GM21526 (cell line): ENCODE measurements around the gene PCDHB1.

Experiments
- ATAC-seq: cut with Tn5 transposase; IDR thresholded peaks from one replicate; pipeline ENCODE4 v1.9.1; 2021; ENCODE audit warnings: moderate library complexity; ENCODE audit not compliant: unreplicated experiment, low FRiP score

Gene PCDHB1, protein sequence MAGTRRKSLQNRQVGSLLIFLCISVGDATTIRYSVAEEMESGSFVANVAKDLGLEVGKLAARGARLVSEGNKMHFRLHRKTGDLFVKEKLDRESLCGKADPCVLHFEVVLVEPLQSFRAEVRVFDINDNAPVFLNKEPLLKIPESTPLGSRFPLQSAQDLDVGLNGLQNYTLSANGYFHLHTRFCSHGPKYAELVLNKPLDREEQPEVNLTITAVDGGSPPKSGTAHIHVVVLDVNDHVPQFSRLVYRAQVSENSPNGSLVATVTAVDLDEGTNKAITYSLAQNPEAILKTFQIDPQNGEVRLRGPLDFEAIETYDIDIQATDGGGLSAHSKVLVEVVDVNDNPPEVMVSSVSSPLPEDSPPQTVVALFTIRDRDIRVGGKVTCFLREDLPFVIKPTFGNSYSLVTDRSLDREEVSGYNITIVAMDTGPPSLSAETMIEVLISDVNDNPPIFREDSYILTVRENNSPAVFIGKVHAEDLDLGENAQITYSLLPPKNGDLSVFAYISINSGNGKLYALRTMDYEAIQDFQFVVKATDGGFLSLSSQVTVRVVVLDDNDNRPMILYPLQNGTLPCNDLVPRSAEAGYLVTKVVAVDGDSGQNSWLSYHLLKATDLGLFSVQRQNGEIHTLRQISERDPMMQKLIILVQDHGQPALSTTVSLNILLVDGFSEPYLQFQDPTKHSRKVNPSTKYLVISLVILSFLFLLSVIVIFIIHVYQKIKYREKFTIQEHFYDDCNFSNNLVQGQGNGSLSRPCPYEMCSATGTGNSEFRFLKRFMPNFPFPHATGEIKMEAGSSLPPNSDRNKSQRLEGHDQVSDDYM

DNA sequence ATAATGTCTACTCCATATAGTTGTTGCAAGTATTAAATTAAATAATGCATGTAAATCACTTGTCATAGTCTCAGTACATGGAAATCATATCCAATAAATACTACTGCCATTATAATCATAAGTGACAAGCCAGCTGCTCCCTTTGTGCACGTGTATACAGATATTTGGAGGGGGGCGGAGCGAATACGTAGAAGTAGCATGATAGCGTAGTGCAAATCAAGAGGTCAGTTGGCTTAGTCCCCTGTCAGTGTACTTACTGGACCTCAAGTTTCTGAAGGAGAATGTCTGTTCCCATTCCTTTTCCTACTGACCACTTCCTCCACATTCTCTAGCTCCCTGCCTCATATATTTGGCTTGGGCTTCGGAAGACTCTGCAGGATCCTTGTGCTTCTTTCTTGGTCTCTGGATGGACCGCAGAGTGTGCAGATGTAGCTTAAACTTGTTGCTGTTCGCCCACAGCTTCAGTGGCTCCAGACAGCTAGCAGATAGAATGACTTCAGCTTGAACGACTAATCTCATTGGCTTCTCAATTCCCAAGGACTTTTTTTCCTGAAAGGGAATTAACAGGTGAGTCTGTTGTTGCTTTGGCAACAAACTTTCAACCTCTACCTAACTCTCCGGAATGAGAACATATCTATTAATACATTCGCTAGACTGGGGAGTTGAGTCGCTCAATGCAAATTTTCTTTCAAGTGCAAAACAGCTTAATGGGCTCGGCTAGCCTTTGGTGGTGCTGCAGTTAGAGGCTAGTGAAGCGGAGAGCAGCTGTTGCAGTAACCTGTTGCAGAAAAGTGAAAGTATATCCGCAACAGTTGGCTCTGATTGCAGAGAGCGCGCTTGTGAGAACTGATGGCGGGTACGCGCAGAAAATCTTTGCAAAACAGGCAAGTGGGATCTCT is at the start of gene PCDHB1:
Gene PCDHB1 (plus strand): TSS at position 753 of the 899 bp plus-strand sequence. CDS start 97 bp downstream, at position 850.
- no peak for ATAC-seq

DNA sequence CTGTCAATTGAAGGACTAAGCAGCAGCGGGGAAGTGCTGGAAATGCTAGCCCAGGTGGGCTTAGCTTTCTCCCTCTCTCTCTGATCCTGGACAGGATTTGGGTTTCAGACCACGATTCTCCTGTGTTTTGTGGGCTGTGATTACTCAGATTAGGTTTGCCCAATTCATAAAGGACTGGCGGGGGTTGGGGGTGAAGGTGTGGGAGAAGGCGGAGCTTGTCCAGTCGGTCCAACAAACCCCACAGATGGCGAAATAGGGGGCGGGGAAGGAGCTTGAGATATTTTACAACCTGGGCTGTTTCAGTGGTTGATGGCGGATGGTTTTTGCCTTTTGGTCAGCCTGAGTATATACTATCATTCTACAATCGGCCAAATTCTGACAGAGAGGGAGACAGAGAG is 49.7 kb upstream of the PCDHB1 start:
- ATAC-seq, result no peak

GRCh38 chr5:141001844-141002604 is 49.1 kb upstream of the PCDHB1 start:
- ATAC-seq, result no peak

DNA sequence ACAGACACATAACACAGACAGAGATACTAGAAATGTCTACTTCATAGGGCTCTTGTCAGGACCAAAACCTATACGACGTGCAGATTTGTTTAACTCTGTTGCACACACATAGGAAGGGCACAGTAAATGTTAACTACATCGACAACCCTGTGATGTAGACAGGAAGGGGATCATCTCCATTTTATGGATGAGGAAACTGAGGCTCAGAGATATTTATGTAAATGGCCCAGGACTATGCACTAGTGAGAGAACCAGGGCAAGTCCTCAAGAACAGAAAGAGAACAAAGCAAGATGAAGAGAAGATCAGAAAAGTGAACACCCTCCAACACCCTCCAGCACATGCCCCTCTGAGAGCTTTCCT is 48.6 kb upstream of the PCDHB1 start:
- no peak for ATAC-seq

DNA sequence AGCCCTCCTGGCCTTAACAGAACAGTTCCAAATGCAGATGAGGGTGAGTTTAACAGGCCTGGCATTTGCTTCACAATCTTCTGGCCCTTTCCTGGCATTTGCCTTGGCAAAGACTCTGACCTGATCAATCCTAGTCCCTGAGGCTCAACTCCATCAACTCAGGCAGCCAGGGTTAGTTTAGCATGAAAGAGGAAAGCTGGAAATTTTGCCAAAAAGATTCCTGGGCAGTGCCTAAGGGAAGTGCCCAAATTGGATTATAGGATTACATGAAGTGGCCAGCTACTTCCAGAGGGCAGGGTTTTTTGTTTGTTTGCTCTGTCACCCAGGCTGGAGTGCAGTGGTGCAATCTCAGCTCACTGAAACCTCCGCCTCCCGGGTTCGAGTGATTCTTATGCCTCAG is 48.1 kb upstream of the PCDHB1 start:
- no peak for ATAC-seq

DNA sequence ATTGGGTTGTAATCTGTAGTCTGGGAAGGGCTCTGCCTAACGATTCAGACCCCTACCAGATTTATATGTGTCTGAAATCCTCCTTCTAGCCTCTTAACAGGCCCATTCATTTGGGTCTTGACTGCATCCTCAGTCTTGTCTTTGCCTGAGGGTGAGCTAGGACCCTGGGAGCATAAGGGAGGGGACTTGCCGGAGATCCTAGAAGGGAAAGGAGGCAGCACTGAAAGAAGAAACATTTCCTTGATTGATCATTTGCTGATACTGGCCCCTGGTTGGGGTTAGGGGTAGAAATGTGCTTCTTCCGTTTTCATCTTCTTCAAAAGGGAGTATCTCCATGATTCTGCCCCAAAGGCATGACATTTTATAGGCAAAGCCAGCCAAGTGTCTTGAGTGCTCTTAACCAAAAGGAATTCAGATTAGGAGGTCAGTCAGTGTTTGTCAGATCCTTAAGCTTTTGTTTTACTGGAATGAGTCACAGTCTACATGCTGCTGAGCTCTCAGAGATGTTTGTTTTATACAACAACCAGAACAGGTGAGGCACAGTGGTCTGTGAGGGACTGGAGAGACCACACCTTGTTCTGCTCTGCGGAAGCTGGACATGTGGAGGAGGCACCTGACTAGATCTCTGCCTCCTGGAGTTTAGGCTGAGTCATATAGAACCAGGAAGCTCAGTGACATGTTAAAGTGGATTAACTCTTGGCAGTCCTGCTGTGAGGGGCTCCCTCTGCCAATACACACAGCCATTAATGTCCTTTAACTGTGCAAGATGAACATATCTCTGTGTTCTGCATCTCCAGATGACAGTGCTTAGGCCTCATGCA is 47.2 kb upstream of the PCDHB1 start:
- ATAC-seq, result no peak

GRCh38 chr5:141007791-141008190 is 43.4 kb upstream of the PCDHB1 start:
- ATAC-seq, result no peak

GRCh38 chr5:141010047-141010793 is 41.0 kb upstream of the PCDHB1 start:
- ATAC-seq, result no peak

- ATAC-seq, result no peak
These were observed 33.2 kb upstream of the PCDHB1 start for GRCh38 chr5:141017943-141018342.

- no peak for ATAC-seq
These were observed 28.8 kb upstream of the PCDHB1 start for GRCh38 chr5:141022384-141022783.

DNA sequence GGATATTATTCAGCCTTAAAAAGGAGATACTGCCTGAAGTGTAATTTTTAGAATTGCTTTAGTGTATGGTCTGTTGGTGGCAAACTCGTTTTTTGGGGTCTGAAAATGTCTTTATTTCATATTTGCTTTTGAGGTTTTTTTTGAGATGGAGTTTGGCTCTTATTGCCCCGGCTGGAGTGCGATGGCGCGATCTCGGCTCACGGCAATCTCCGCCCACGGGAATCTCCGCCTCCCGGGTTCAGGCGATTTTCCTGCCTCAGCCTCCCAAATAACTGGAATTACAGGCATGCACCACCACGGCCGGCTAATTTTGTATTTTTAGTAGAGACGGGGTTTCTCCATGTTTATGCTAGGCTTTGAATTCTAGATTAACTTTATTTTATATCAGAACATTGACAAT is 20.2 kb upstream of the PCDHB1 start:
- no peak for ATAC-seq

- ATAC-seq, result no peak
These were observed 18.5 kb upstream of the PCDHB1 start for GRCh38 chr5:141032626-141033025.

DNA sequence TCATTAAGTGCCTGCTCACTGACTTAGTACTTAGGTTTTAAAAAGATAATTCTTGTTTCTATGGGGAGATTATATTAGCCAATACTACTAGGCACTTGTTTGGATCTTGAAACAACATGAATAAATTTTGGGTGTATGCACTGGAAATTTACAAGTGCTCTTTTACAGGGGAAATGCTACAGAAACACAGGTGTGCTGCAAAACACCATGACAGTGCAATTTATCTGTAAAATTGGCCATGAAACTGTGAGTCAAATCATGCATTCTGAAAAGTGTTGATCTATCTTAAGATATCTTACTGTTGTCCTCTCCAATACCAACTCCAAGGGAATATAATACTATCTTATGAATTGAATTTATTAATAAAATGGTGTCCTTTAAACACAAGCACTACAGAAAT is 12.1 kb upstream of the PCDHB1 start:
- no peak for ATAC-seq

- ATAC-seq, result no peak
These were observed 11.7 kb upstream of the PCDHB1 start for GRCh38 chr5:141039517-141039916.

DNA sequence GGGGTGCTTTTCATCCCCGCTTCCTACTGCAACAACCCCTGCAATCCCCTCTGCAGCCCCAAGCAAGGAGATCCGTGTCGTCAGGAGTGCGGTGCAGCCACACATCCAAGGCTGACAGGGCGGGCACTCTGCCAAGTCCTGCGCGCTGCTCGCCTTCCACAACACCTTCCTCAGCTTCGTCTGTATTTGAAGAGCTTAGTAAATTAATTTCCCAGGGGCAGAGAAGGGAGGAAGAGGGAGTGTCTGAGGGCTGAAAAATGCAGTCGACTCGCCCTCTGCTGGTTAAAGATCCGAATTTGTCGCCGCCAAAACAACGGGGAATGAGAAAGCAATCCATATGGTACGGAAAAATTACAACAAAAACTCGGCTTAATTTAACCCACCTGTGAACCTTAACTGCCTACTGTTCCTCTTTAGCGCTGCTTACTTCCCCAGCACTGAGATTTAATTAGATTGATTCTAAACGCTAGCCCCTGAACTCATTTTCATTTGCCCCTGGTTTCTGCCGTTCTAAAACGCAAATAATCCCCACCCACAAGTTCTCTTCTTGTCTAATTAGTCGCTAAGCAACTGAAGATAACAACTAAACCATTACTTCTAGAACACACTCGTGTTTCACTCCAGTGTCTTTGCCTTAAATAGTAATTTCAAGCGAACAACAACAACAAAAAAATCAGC is 10.9 kb upstream of the PCDHB1 start:
- no peak for ATAC-seq

DNA sequence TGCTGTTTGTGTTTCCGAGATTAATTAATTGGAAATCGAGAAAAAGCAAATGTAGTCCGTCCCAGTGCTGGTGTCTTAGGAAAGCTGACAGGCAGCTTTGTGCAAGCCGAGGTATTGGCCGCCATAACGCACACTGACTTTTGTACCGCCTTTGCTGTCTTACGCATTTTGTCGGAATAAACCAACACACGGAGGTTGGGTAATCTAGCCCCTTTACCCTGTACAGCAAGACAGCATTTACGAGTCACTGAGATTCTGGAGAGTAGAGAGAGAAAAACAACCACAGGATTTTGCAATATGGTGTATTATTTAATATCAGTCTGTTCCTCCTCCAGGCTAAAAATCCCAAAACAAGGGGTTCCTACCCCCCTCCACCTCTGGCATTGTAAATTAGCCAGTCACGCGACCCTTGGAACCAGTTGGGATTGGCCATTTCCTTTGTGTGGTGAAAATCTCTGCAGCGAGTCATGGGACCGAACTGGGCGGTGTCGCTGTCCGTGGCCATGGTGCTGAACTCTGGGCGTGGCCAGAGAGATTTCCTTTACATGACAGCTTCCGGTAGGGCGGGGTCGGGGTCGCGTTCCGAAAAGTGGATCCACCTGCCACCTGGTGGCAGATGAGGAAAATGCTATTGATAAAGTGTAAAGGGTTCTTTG is 10.3 kb upstream of the PCDHB1 start:
- peak; percentile 74 for ATAC-seq

DNA sequence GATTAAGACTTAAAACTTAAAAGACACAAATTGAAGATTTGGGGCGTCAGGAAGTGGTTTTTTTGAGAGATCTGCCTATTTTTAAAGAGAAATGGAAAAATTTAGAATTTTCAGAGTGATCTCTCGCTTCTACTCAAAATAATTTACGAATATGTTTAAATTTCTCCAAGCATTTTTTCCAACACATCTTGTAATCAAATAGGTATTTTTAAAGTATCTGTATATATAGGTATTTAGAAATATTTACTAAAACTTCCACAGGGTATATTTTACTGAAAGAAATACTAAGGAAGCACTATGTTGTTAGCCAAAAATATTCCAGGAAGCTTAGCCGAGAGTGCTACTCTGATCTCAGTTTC is 9.8 kb upstream of the PCDHB1 start:
- no peak for ATAC-seq

DNA sequence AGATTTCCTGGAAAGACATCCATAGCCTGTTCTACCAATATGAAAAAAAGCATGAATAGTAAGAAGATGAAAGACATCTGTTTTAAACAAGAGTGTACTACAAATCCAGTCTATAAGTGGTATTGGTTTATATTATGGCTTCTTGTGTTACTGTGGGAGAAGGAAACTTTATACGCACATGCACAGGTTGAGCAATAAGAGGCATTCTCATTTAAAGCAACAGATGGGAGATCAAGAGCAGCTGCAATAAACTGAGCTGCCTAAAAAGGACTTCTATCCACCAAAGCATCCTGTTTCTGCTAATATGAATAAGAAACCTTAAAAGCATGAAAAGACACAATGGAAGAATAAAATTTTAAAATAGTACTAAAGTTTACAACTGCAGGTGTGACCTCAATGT is 8.6 kb upstream of the PCDHB1 start:
- no peak for ATAC-seq
